Lower leg skin (tissue), 4 donors: ENCODE data around the gene PLCG1. TPM values are rescaled to one million over a fixed set of nuclear protein-coding genes. Genes with fewer than 3 reads are reported as not detected.

Experiments
- DNase-seq, 2 donors: peaks; one replicate each; pipeline ENCODE4 v3.0.0-alpha.2; 2019; ENCODE audit warnings: low spot score in 2 of 2
- H3K4me3 ChIP-seq: fragments of 200-600 bp; sonication (generic); 2 replicates; pipeline ENCODE4 v1.5.1; 2017; ENCODE audit warnings: mild to moderate bottlenecking, low read depth; ENCODE audit not compliant: poor library complexity, severe bottlenecking
- POLR2A ChIP-seq, 2 donors: fragments of 450-650 bp; IDR thresholded peaks; one replicate each; pipeline ENCODE4 v1.6.1; 2016 to 2017; ENCODE audit warnings: antibody characterized with exemption in 2 of 2, mild to moderate bottlenecking in 1 of 2, moderate library complexity in 1 of 2
- WGBS, 2 donors: methylation state at CpG; one replicate each; pipeline ENCODE4 v1.1.5; 2018; 5-methylcytosine and 5-hydroxymethylcytosine counted together
- intact Hi-C: fragments of 100-400 bp; cut with DNase I; formaldehyde crosslinking; loops from one replicate; pipeline ENCODE4 v1.15.0; 2023; ENCODE audit warnings: low total_unique reads
- total RNA-seq, 4 donors: library from RNA; depleted of rRNA; stranded (reverse); fragments of >200 nt; gene quantifications; one replicate each; pipeline ENCODE4 v1.1.0, GENCODE V29; 2016
- TF ChIP-seq, protein P1 (sequence below), 3 donors: fragments of 450-650 bp; IDR thresholded peaks; one replicate each; pipeline ENCODE4 v1.5.1; 2016; ENCODE audit warnings: antibody characterized with exemption in 3 of 3, mild to moderate bottlenecking in 3 of 3, moderate library complexity in 2 of 3

The PLCG1 gene
- total RNA-seq, 4 donors from 2014 or later: 59.0 to 138 (median 72.5) TPM

DNA sequence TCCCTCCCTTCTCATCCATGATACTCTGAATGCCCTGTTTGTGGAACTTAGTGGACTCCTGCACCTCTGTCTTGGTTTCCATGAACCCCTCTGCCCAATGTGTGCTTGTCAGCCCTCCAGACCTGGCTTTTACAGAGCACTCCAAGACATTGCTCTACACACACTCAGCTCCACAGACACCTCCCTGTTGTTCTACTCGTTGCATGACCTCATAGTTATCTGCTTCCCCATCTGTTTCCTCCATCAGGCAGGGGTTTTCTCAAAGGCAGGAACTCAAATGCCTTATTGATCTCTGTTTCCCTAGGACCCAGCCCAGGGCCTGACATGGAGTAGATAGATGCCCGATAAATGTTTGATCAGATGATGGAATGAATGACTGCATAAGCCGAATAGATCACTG lies 13.3 kb downstream of the PLCG1 start:
- no peak for DNase-seq
- TF ChIP-seq, protein P1, sequence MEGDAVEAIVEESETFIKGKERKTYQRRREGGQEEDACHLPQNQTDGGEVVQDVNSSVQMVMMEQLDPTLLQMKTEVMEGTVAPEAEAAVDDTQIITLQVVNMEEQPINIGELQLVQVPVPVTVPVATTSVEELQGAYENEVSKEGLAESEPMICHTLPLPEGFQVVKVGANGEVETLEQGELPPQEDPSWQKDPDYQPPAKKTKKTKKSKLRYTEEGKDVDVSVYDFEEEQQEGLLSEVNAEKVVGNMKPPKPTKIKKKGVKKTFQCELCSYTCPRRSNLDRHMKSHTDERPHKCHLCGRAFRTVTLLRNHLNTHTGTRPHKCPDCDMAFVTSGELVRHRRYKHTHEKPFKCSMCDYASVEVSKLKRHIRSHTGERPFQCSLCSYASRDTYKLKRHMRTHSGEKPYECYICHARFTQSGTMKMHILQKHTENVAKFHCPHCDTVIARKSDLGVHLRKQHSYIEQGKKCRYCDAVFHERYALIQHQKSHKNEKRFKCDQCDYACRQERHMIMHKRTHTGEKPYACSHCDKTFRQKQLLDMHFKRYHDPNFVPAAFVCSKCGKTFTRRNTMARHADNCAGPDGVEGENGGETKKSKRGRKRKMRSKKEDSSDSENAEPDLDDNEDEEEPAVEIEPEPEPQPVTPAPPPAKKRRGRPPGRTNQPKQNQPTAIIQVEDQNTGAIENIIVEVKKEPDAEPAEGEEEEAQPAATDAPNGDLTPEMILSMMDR (IDR thresholded peaks at IDR 0.05): no peak
- TF ChIP-seq POLR2A (IDR thresholded peaks at IDR 0.05): no peak
- WGBS, 2 donors: 39 to 55% methylated on average over 3 of the region's 3 CpGs
- intact Hi-C loops: no loop called here
- H3K4me3 ChIP-seq: no peak overlapping the region

DNA sequence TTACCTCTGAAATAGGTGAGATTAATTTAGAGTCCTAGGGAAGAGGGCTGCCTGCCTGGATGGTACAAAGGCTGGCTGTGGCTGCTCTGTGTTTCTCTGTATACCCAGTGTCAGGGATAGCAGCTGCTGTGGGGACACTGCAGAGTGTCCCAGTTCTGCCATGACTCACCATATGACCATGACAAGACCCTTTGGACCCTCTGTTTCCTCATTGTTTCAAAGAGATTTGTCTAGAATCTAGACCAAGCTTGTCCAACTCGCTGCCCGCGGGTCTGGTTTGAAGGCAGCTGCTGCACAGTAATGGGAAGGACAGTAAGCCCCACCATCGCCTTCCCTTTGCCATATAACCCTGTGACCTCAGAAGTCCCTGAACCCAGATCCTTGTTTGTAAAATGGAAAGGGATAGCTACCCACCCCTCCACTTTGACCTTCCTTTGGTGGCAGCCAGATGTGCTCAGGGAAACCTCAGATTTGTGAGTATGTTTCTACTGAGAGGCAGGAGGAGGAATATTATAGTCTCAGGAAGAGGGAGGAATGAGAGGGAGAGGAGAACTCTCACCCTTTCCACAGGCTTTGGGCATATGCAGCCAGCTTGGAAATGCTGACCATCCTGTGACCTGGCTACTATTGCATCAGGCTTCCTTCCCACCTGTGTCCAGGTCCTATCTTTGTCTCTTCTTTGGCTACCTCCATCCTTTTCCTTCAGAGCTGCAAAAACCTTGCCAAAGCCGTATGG lies 14.0 kb downstream of the PLCG1 start:
- WGBS, 2 donors: 89 to 96% methylated on average over 5 of the region's 5 CpGs
- H3K4me3 ChIP-seq: no peak overlapping the region
- intact Hi-C loops: no loop called here
- DNase-seq: no peak
- TF ChIP-seq POLR2A (IDR thresholded peaks at IDR 0.05): no peak
- TF ChIP-seq, protein P1 (IDR thresholded peaks at IDR 0.05): no peak

DNA sequence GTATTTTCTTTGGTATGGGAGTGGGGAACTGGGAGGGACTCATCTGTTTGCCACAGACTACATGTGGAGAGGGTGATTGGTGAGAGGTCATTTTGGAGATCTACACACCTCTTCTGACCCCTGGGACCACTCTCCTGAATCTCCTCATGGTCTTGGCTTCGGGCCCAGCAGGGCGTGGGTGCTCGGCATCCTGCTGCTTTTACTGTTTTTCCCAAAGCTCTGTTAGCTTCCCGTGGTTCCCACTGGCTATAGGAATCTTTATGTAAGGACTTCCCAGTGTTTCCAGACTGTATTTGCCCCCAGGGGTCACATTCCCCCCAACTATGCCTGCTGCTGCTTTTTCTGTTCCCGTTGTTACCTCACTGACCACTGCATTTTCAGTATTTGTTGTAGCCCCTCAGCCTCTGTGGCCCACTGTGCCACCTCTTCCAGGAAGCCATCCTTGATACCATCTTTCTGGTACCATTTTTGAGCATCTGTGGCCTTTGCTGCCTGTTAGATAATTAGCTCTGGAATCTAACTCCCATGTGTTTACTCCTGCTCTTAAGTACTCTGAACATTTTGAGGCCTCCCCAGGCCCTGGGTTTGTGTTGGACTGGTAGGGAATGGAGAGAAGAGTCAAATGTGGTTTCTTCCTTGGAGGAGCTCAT lies 14.9 kb downstream of the PLCG1 start:
- no peak overlapping the region for H3K4me3 ChIP-seq
- WGBS, 2 donors: 56 to 60% methylated on average over 5 of the region's 5 CpGs
- TF ChIP-seq, protein P1 (IDR thresholded peaks at IDR 0.05): no peak
- TF ChIP-seq POLR2A (IDR thresholded peaks at IDR 0.05): no peak
- DNase-seq: no peak
- intact Hi-C loops: no loop called here

GRCh38 chr20:41154436-41155176 lies 17.3 kb downstream of the PLCG1 start:
- no peak for TF ChIP-seq POLR2A (IDR thresholded peaks at IDR 0.05)
- TF ChIP-seq, protein P1 (IDR thresholded peaks at IDR 0.05): no peak
- WGBS, 2 donors: 68 to 84% methylated on average over 8 of the region's 8 CpGs
- intact Hi-C loops: no loop called here
- no peak overlapping the region for H3K4me3 ChIP-seq
- DNase-seq: no peak

GRCh38 chr20:41155261-41155660 lies 17.9 kb downstream of the PLCG1 start:
- DNase-seq: no peak
- 77 to 87% methylated on average over 7 of the region's 7 CpGs for WGBS, 2 donors
- TF ChIP-seq POLR2A (IDR thresholded peaks at IDR 0.05): no peak
- TF ChIP-seq, protein P1 (IDR thresholded peaks at IDR 0.05): no peak
- intact Hi-C loops: no loop called here
- no peak overlapping the region for H3K4me3 ChIP-seq
